Measurements from ENCODE around the gene OR4E2.
"Not testable (repeated sequence)": the region's sequence is repeated elsewhere in the genome, so short reads cannot be mapped to it uniquely, and the experiment has no call there.

The OR4E2 gene, protein sequence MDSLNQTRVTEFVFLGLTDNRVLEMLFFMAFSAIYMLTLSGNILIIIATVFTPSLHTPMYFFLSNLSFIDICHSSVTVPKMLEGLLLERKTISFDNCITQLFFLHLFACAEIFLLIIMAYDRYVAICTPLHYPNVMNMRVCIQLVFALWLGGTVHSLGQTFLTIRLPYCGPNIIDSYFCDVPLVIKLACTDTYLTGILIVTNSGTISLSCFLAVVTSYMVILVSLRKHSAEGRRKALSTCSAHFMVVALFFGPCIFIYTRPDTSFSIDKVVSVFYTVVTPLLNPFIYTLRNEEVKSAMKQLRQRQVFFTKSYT

DNA sequence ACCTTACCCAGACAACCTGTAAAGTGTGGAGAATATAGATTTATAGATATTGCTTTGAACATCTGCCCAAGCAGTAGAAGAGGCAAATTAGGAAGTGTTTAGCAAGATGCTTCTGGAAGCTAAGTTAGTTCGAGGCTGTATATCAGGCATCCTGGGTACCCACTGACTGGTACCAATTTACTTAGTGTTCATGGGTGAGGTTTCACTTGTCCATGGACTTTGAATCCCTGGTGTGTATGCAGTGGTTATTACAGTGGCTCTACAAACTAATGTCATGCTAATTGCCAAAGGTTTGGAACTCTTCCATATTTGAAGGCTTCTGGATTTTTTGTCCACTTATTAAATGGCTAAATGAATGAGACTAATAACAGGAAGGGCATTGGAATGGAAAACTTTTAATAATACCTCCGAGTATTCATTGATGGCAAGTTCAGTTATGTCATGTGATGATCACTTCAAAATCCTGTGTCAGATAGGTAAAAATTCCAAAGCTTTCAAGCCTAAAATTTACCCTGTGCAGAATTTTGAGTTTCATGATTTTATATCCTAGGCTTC, at the start of gene OR4E2:
Gene OR4E2 (plus strand): TSS at position 505 of the 555 bp plus-strand sequence. CDS start 11,248 bp downstream, outside the sequence.
- DNase-seq (ENCODE audit: low spot score): no peak

DNA sequence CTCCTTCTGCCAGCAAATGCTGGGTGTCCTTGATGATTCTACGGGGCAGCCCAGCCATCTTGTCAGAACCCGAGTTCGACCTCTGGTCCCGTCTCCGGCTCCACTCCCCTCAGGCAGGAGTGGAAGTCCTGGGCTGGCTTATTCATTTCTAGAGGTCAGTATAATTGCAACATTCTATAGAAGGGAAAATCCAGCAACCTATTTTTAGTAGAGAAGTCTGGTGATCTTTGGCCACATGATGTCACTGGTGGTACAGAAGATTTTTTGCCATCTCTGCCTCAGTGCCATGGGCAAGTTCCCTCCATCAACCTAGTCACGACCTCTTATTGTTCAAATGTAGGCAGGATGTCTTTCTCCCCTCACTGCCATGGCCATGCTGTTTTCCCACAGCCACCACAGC, 41.3 kb upstream of the OR4E2 start:
- DNase-seq (ENCODE audit: low spot score): no peak

DNA sequence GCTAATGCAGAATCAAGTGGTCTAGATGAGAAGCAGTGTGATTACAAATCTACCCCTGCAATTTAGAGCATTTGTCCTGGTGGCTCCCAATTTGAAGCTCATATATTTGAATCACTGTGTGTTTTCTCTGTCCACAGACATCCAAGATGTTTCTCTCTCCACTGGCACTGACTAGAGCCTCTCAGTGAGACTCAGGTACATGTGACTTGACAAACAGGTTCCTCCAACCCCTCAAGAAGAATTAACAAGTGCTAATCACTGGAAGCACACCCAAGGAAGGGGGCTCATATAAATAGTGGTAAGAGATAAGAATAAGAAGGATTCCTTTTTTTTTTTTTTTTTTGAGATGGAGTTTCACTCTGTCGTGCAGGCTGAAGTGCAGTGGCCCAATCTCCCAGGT, 39.4 kb upstream of the OR4E2 start:
- DNase-seq (ENCODE audit: low spot score): no peak

DNA sequence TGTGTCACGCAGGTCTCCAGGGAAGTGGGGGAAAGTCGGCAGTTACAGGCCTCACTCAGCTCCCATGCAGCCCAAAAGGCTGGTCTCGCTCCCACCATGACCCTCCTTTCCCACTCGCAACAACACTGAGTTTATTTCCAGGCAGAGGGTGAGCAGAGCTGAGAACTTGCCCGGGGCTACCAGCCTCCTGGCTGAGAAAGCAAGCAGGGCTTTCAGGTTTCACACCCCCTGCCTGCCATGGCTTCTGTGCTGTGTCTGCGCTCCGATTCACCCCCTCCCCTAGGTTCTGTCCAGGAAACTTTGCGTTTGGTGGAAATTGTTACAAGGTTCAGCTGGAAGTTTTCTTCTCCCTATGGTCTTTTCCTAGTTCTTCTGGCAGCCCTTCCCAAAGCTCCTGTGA, 36.0 kb upstream of the OR4E2 start:
- DNase-seq (ENCODE audit: low spot score): no peak

DNA sequence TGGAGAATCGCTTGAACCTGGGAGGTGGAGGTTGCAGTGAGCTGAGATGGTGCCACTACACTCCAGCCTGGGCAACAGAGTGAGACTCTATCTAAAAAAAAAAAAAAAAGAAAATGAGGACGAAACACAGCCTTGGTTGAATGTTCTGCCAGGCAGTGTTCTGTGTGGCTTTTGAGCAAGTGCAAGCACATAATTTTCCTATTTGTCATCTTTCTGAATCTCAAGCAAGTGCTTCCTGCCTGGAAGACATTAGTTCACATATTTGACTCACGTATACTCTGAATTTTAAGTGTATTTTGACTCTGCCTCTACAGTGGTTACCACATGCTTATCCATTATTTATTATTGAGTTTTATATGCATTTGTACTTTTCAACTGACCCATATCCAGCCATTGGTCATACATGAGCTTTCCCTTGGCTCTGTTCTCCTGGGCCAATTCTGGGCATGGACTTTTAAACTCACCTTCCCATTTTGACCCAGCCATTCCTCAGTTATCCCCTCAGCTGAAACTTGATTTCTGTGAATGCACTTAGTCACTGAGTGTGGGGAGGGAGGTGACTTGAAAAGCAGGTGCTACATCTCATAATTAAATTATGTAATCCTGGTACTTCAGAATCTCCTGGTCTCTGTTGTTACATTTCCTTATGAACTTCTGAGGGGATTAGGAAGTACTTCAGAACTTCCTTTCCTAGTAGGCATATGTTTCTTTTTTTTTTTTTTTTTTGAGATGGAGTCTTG, 27.0 kb upstream of the OR4E2 start:
- no peak for DNase-seq (ENCODE audit: low spot score)

DNA sequence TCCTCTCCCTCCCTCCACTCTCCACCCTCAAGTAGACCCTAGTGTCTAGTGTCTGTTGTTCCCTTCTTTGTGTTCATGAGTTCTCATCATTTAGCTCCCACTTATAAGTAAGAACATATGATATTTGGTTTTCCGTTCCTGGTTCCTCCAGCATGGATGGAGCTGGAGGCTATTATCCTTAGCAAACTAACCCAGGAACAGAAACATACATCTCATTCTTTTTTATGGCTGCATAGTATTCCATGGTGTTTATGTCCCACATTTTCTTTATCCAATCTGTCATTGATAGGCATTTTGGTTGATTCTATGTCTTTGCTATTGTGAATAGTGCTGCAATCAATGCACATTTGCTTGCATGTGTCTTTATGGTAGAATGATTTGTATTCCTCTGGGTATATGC, 23.1 kb upstream of the OR4E2 start:
- DNase-seq (ENCODE audit: low spot score): not testable (repeated sequence)

DNA sequence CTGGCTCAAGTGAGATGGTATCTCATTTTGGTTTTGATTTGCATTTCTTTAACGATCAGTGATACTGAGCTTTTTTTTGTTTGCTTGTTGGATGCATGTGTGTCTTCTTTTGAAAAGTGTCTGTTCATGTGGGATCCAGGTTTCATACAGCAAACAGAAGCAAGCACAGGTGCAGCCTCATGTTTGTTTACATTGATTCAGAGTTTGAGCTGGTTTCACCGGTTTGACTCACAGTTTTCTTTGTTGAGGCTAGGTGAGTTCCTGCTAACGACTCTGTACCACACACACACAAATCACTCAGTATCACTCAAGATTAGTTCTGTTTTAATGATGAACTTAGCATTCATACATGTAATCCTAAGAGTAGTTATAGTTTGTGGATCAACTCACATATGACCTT, 22.6 kb upstream of the OR4E2 start:
- DNase-seq (ENCODE audit: low spot score): no peak

DNA sequence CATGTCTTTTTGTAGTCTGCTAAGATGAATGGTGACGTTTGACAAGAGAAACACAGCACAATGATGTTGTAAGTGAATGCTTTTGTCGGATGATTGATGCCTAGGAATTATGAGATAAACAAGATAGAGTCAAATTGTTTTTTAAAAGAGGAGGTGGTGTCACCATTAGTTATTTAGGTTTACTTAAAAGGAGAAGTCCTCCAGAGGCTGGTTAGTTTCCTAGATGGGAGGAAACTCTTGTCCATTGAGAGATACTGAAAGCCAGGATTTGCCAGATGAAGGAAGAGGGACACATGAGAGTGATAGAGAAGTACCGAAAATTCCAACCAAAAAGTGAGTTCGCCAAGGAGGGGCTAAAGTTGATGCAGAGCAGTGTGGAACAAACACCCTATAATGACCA, 18.8 kb upstream of the OR4E2 start, which contains the start of gene OR10G2:
Gene OR10G2 (minus strand): TSS at position 101 of the 400 bp plus-strand sequence. CDS start 98 bp downstream, at position 3.
- no peak for DNase-seq (ENCODE audit: low spot score)

DNA sequence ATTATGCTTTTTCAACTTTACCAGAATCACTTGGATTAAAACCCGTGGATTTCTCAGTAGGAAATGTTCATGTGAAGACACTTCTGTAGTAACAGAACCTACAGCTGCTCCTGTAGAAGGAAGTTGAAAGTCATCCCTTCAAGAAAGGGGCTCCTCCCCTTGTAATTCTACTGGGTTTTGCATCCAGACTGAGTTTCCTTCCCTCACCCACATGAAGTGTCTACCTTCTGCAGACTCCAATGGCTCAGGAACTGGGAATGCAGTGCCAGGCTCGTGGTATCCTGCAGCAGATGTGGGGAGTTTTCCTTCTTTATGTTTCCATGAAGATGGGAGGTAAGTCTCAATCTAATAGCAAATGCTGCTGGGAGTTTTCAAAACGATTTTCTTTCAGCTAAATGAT, 11.0 kb upstream of the OR4E2 start:
- no peak for DNase-seq (ENCODE audit: low spot score)

DNA sequence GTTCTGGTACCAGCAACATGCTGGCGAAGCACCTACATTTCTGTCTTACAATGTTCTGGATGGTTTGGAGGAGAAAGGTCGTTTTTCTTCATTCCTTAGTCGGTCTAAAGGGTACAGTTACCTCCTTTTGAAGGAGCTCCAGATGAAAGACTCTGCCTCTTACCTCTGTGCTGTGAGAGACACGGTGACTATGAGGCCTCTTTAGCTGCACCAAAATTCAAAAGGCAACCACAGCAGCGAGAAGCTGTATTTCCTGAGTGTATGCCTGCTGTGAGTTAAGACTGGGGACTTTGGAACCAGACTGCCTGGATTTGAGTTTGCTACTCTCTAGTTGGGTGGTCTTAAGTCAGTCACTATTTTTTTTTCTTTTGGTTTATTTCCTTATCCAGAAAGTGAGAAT, 10.2 kb upstream of the OR4E2 start:
- no peak for DNase-seq (ENCODE audit: low spot score)

DNA sequence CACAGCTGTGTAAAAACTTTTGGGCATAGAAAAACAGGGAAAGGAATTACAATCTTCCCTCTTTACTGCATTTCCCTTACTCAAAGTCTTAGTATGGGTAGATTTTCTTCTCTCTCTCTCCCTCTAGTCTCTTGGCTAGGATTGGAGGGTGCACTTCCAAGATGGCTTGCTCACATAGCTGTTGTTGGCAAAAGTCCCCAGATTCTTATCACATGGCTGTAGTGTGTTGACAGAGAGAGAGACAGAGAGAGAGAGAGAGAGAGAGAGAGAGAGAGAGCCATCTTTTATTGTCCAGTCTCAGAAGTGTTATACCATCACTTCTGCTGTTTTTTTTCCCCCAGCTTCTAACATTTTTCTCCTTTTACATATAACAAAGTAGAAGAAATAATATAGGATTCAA, 6.3 kb upstream of the OR4E2 start:
- DNase-seq (ENCODE audit: low spot score): no peak

DNA sequence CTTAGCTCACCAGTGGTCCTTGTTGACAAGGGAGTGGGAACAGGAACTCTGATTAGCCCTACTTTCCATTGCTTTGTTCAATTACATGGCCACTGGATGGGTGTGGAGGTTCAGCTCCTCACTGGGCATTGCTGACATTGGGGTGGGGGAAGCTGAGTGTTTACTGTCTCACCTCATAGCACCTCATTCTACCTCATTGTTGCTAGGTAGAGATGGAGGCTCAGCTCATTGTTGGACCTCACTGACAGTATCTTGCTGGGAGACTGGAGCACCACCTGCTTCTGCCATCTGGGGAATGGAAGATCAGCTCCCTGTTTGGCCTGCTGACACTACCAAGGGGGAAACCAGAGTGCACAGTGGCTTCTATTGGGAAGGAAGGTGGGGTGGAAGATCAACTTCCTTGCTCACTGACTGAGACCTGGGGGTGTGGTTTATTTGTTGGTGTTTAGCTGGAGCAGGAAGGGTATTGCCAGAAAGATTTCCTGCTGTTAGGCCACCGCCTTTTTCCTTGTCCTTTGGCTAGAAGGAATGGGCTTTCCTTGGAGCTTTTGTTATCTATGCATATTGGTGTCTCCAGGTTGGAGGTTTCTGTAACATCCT, 1.3 kb upstream of the OR4E2 start:
- DNase-seq (ENCODE audit: low spot score): no peak

DNA sequence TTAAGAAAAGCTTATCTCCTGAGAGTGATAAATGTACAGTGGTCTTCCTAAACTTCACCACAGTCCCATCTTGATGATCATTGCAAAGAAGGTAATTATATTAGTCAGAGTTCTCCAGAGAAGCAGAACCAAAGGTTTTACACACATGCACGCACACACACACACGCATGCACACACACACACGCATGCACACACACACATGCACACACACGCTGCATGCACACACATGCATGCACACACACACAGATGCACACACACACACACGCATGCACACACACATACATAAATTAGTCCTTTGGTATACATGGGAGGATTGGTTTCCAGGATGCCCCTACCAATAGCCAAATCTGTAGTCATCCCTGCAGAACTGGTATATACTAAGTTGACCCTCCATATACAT, 580 bp downstream of the OR4E2 start:
- no peak for DNase-seq (ENCODE audit: low spot score)

DNA sequence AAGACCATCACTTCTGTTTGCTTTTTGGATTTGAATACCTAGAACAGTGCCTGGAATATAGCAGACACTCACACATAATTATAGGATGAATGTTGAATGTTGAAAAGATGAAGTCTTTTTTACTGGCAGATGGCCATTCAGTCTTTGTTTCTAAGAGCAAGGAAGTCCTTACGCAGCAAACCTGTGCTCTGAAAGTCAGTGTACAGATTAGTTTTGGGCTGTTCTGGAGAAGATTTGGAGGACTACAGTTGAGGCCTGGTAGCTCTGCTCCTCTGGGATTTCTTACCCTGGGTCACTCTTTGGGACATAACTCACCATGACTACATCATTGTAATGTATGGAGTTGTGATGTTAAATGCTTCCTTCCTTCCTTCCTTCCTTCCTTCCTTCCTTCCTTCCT, 3.3 kb downstream of the OR4E2 start:
- no peak for DNase-seq (ENCODE audit: low spot score)

DNA sequence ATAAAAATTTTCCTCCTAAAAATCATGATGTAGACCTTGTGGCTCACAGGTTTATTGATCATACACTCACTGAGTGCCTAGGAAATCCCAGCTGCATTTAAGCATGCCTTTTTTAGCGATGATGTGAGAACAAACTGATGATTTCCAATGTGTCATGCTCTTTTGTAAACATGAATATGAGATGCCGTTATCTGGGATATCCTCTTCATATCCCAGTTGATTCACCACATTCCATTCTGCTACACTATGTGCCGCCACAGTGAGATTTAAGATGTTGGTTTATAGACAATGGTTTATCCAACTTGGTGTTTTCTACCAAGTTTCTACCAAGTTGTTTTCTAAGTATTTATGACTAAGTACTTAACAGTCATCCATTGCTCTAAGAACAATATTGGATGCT, 14.7 kb downstream of the OR4E2 start:
- no peak for DNase-seq (ENCODE audit: low spot score)

DNA sequence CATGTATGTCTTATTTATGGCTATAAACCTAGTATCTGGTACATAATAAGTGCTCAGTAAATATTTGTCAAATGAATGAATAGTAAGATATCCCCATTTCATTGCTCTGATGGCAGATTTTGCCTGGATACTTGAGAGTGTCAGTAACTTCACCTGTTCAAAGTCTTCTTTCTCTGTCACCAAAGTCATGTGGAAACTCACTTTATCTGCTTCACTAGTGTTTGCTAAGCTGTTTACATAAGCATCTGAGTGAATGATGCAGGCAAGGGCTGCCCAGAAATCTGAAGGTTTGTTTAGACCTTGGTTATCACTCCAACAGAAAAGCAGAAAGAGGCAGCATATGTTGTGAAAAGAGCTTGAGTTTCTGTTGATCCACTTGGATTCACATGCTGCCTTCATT, 15.6 kb downstream of the OR4E2 start:
- DNase-seq (ENCODE audit: low spot score): no peak

DNA sequence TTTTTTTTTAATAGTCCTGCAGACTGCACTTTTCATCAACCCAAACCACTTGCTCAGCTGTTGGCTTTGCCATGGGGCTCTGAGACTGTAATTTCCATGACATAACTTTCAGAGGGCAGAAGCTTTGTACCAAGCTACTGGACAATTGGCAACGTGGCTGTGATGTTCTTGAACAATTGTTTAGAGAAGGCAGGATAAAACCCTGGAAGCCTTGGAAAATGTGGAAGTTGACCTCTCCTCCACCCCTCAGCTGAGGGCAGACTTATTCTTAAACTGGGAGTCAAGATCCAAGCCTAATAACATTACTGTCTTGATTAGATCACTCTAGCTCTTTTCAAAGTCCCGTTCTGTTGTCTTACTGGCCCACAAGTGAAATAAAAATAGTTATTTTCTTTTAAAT, 17.7 kb downstream of the OR4E2 start:
- DNase-seq (ENCODE audit: low spot score): no peak

DNA sequence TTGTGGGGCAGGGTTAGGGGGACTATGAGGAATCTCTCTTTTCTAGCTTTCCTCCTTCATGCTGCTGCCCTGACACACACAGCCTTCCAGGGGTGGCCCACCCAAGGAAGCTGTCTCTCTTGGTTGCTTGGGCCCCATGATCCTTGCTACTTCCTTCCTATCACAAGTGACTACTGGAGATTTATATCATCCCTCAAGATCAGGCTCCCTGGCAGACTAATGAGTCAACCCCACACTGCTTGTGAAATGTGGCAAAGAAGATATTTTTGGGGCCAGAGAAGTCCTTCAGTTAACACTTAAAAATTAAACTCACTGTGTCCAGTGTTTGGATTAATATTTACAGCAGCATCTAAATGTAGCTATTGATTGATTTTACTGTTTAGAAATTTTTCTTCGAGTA, 18.5 kb downstream of the OR4E2 start:
- DNase-seq (ENCODE audit: low spot score): no peak

DNA sequence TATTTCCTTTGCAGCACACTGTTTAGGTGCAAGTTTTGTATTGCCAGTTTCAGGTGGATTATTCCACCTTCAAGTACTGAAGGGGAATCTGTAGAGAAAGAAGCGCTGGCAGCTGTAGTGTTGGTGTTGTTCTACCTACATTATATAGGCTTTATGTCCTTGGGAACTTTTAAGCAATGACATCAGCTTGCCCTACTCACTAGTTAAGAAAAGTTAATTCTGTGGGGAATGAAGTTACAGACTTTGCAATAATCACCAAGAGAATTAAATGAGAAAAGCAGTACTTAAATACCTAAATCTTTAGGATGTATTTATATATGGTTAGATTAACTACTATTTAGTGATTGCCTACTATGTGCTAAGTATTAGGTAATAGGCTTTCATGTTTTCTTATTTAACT, 20.1 kb downstream of the OR4E2 start, which contains the start of gene OR4E1:
Gene OR4E1 (minus strand): TSS at position 101 of the 400 bp plus-strand sequence. CDS start 2,883 bp downstream, outside the sequence.
- no peak for DNase-seq (ENCODE audit: low spot score)

DNA sequence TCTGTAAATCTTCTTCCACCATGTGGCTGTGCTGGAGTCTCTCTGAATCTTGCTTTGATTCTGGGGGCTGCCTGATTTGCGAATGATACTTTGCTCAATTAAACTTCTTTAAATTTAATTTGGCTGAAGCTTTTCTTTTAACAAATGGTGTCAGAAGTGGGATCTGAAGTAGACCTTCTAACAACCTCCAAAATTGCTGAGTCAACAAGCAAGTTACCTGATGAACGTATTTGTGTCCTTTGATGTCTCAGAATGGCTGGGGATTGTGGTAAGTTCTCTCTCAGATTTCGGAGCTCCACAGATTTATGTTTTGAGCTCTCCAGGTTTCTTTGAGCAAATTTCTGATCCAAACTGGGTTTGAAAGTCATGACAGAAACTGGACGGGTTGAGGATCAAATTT, 21.9 kb downstream of the OR4E2 start:
- DNase-seq (ENCODE audit: low spot score): no peak

DNA sequence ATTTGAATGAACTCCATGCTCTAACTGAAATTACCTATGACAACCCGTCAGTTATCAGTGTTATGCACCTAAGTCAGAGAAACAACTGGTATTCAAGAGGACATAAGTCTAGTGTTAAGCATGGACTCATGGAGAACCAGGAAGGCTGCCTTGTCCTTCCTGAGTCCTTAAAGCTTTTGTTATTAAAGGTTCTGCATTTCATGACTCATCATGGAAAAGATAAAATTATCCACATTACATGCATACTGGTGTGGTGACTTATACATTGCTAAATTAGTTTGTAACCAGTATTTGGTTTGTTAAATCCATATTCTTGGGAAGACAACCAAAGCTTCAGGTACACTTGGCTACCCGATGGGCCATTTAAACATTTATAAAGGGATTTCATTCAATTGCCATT, 26.4 kb downstream of the OR4E2 start:
- no peak for DNase-seq (ENCODE audit: low spot score)

DNA sequence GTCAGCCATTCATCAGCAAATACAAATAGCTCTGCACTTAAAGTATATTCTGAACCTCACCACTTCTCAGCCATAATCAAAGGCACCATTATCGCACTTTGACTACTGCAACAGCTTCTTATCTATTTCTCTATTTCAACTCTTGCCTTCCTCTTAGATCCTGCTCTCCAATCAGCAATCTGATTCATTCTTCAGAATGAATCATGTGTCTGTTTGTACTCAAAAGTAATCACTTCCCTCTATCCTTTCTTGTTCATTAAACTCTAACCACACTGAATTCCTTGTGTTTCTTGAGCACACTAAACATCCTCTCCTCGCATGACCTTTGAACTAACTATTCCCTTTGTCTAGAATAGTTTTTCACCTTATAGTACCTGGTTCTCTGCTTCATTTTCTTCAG, 32.8 kb downstream of the OR4E2 start:
- no peak for DNase-seq (ENCODE audit: low spot score)

DNA sequence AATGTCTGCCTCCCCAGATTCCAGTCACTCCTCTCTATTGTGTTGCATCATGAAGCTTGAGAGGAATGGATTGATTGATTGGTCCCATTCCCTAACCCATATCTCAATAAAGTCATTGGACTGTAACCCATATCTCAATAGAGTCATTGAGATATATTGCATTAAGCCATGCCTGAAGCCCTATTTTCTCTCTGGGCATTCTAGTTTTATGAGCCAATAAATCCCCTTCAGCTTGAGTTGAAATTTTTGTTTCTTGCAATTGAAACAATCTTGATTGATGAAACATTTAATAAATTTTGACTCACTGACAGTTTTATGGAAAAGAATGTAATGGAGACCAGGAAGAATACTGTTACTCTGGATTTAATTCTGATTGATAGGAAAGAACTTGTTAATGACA, 40.8 kb downstream of the OR4E2 start:
- no peak for DNase-seq (ENCODE audit: low spot score)

Data from activated CD4-positive, alpha-beta T cell treated with anti-CD3 and anti-CD28 coated beads, Interleukin-2, Interleukin-4, amounts not matched to agents 100 ng/mL and 50 ng/mL, durations not matched to agents 16 hours and 8 hours (primary cell).